Testis (tissue), 3 donors: ENCODE data around the gene ARPIN. TPM values are rescaled to one million over a fixed set of nuclear protein-coding genes. Genes with fewer than 3 reads are reported as not detected.

Source experiments
- DNase-seq: peaks from one replicate; pipeline ENCODE4 v3.0.0-alpha.2; 2019
- H3K27ac ChIP-seq, 2 donors: fragments of 200-600 bp; sonication (generic); one replicate each; pipeline ENCODE4 v1.5.1; 2019
- H3K27me3 ChIP-seq: fragments of 200-600 bp; sonication (generic); one replicate; pipeline ENCODE4 v1.5.1; 2019
- H3K36me3 ChIP-seq: fragments of 200-600 bp; sonication (generic); one replicate; pipeline ENCODE4 v1.5.1; 2017; ENCODE audit warnings: low read depth; ENCODE audit errors: missing control alignments
- H3K4me1 ChIP-seq: fragments of 200-600 bp; sonication (generic); one replicate; pipeline ENCODE4 v1.5.1; 2019
- H3K4me3 ChIP-seq, 2 donors: fragments of 200-600 bp; sonication (generic); one replicate each; pipeline ENCODE4 v1.5.1; 2017 to 2019
- H3K9me3 ChIP-seq: fragments of 200-600 bp; sonication (generic); one replicate; pipeline ENCODE4 v1.5.1; 2017
- CTCF ChIP-seq, 3 experiments: fragments of 450-650 bp in 2 of 3; fragments of 200-600 bp in 1 of 3; sonication (generic) in 1 of 3; IDR thresholded peaks; one replicate each; pipeline ENCODE4 v1.5.1; 2016 to 2019; ENCODE audit warnings: antibody characterized with exemption in 3 of 3, mild to moderate bottlenecking in 2 of 3, moderate library complexity in 1 of 3
- POLR2A ChIP-seq: fragments of 450-650 bp; IDR thresholded peaks from one replicate; pipeline ENCODE4 v1.6.1; 2017; ENCODE audit warnings: antibody characterized with exemption, mild to moderate bottlenecking, moderate library complexity
- WGBS, 2 donors: methylation state at CpG; one replicate each; pipeline ENCODE4 v1.1.5; 2018; 5-methylcytosine and 5-hydroxymethylcytosine counted together
- intact Hi-C: fragments of 100-400 bp; cut with DNase I; formaldehyde crosslinking; loops from one replicate; pipeline ENCODE4 v1.15.1; 2023; ENCODE audit warnings: low total_unique reads
- polyA plus RNA-seq: library from polyadenylated mRNA; stranded (reverse); fragments of 350-450 nt; fragmentation: Illumina TruSeq; extraction: RNeasy Lipid Tissue Mini Kit (QIAGEN cat#74804); gene quantifications from one replicate; pipeline ENCODE4 v1.2.3, GENCODE V29; 2014; ENCODE audit warnings: low read depth, low replicate concordance; ENCODE audit not compliant: insufficient read depth
- total RNA-seq, 2 donors: library from RNA; depleted of rRNA; stranded (reverse); fragments of >200 nt; gene quantifications; one replicate each; pipeline ENCODE4 v1.2.3, GENCODE V29; 2016

The ARPIN gene
- total and polyA plus RNA-seq, 3 donors from 2014 or later = 6.6 to 15.9 (median 14.3) TPM

GRCh38 chr15:89883518-89883917 lies 29.2 kb downstream of the ARPIN start:
- DNase-seq = no peak

GRCh38 chr15:89880727-89881126 lies 32.0 kb downstream of the ARPIN start:
- no peaks in the 10 kb centered on the region for H3K9me3 ChIP-seq
- intact Hi-C loops = no loop called here
- H3K4me1 ChIP-seq = no peaks in the 10 kb centered on the region
- no peak overlapping the region for H3K4me3 ChIP-seq
- no peaks in the 10 kb centered on the region for H3K36me3 ChIP-seq
- WGBS, 2 donors = 83 to 90% methylated on average over 1 of the region's 1 CpG
- no peak for DNase-seq
- TF ChIP-seq POLR2A (no peak), CTCF (IDR thresholded peaks at IDR 0.05) (no peak)
- H3K27ac ChIP-seq = no peak overlapping the region
- no peaks in the 10 kb centered on the region for H3K27me3 ChIP-seq

More at GRCh38 chr15:89883518-89883917, 29.2 kb downstream of the ARPIN start:
- Histone ChIP-seq H3K9me3 (no peaks in the 10 kb centered on the region), H3K36me3 (no peaks in the 10 kb centered on the region), H3K4me1 (no peaks in the 10 kb centered on the region), H3K27ac (no peak overlapping the region), H3K27me3 (no peaks in the 10 kb centered on the region), H3K4me3 (no peak overlapping the region)
- no peak for TF ChIP-seq POLR2A
- no peak for TF ChIP-seq CTCF (IDR thresholded peaks at IDR 0.05)
- intact Hi-C loops = no loop called here
- WGBS, 2 donors = 90 to 93% methylated on average over 1 of the region's 1 CpG

GRCh38 chr15:89878323-89878722 lies 34.4 kb downstream of the ARPIN start:
- Histone ChIP-seq H3K4me3 (no peak overlapping the region), H3K36me3 (no peaks in the 10 kb centered on the region), H3K9me3 (no peaks in the 10 kb centered on the region), H3K27ac (no peak overlapping the region), H3K4me1 (peaks cover 3% of the 10 kb centered on the region), H3K27me3 (no peaks in the 10 kb centered on the region)
- no peak for TF ChIP-seq POLR2A
- no peak for TF ChIP-seq CTCF (IDR thresholded peaks at IDR 0.05)
- 88 to 94% methylated on average over 3 of the region's 3 CpGs for WGBS, 2 donors
- DNase-seq = no peak
- intact Hi-C loops = loop anchor here (10.0 kb wide), 1 partner anchor 114 kb away; no protein-coding TSS in a partner anchor

- WGBS, 2 donors = 60 to 82% methylated on average over 2 of the region's 2 CpGs
- no peaks in the 10 kb centered on the region for H3K36me3 ChIP-seq
- no peak for TF ChIP-seq CTCF (IDR thresholded peaks at IDR 0.05)
- TF ChIP-seq POLR2A = no peak
- no peaks in the 10 kb centered on the region for H3K9me3 ChIP-seq
- no peak overlapping the region for H3K27ac ChIP-seq
- no peak for DNase-seq
- H3K27me3 ChIP-seq = no peaks in the 10 kb centered on the region
- peaks cover 3% of the 10 kb centered on the region for H3K4me1 ChIP-seq
- intact Hi-C loops = loop anchor here (10.0 kb wide), 1 partner anchor 112 kb away; no protein-coding TSS in a partner anchor
- H3K4me3 ChIP-seq = no peak overlapping the region
Measured at GRCh38 chr15:89877083-89877425, 35.7 kb downstream of the ARPIN start.

- 86 to 87% methylated on average over 4 of the region's 4 CpGs for WGBS, 2 donors
- Histone ChIP-seq H3K4me1 (peaks cover 3% of the 10 kb centered on the region), H3K4me3 (no peak overlapping the region), H3K27me3 (no peaks in the 10 kb centered on the region), H3K9me3 (no peaks in the 10 kb centered on the region), H3K36me3 (no peaks in the 10 kb centered on the region), H3K27ac (no peak overlapping the region)
- intact Hi-C loops = loop anchor here (10.0 kb wide), 1 partner anchor 112 kb away; no protein-coding TSS in a partner anchor
- DNase-seq = no peak
- no peak for TF ChIP-seq POLR2A
- no peak for TF ChIP-seq CTCF (IDR thresholded peaks at IDR 0.05)
Measured at GRCh38 chr15:89876396-89877082, 36.2 kb downstream of the ARPIN start.
